GM20431 (cell line): ENCODE measurements around the gene HK2.

Experiments used
- in situ Hi-C: fragments of 300-500 bp; cut with MseI, MboI; formaldehyde crosslinking; loops from one replicate; pipeline ENCODE4 v1.15.0; 2020; ENCODE audit warnings: low sequenced_read_pairs; ENCODE audit not compliant: unreplicated experiment

The HK2 gene

DNA sequence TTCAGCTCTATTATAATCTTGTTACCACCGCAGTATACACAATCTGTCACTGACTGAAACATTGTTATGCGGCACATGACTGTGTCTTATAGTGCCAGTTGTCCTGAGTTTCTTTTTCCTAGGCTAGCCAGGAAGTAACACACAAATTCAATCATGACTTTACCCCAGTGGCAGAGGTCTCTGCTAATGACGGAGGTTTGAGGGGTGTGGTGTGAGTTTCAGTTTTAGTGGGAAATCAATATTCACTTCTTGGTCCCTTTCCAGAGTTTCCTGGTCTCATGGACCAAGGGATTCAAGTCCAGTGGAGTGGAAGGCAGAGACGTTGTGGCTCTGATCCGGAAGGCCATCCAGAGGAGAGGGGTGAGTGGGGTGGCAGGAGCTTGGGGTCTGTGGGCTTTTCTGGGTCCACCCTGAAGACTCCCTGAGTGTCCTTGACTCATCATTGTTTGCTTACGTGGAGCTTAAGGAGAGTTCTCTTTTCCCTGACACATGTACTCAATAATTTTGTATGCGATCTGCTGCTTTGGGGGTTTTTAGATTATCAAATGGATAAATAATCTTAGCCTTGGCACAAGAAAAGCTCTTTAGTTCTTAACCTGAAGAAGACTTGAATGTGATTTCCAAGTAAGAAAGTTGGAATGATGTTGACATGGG, 39.2 kb downstream of the HK2 start:
- in situ Hi-C loops = no loop called here

GRCh38 chr2:74873678-74874640, 40.0 kb downstream of the HK2 start:
- in situ Hi-C loops = no loop called here

GRCh38 chr2:74876081-74876886, 42.4 kb downstream of the HK2 start:
- in situ Hi-C loops = loop anchor here (5.0 kb wide), 1 partner anchor 164 kb away; no protein-coding TSS in a partner anchor

GRCh38 chr2:74877376-74877775, 43.4 kb downstream of the HK2 start:
- in situ Hi-C loops = loop anchor here (5.0 kb wide), 1 partner anchor 165 kb away; no protein-coding TSS in a partner anchor

- in situ Hi-C loops = loop anchor here (5.0 kb wide), 1 partner anchor 166 kb away; no protein-coding TSS in a partner anchor
Observed at GRCh38 chr2:74877781-74878433, 44.0 kb downstream of the HK2 start.

DNA sequence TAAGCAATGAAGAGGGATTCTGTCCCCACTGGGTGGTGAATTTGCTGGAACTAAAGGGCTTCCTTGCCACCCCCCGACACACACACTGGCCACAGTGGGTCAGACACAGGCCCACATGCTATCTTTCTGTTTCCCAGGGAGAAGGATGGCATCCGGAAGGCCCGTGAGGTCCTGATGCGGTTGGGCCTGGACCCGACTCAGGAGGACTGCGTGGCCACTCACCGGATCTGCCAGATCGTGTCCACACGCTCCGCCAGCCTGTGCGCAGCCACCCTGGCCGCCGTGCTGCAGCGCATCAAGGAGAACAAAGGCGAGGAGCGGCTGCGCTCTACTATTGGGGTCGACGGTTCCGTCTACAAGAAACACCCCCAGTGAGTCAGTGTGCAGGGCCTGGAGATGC, 44.6 kb downstream of the HK2 start:
- in situ Hi-C loops = loop anchor here (5.0 kb wide), 1 partner anchor 166 kb away; no protein-coding TSS in a partner anchor

- in situ Hi-C loops = no loop called here
Observed at GRCh38 chr2:74880054-74880728, 46.3 kb downstream of the HK2 start.

DNA sequence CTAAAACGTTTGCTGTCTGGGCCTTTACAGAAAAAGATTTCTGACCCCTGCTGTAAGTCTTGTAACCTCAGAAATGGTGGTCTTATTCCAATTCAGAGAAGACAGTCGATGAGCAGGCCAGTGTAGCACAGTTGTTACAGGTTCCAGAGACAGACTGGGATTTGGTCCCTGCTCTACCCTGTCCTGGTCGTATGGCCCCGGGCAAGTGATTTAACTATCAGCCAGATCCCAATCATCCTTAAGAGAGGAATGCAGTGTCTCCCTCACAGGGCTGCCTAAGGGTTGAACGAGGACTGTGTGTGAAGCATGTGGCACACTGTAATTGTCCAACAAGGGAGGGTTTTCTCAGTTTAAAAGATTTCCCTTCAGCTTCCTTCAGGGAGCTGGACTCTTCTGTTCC, 47.2 kb downstream of the HK2 start:
- in situ Hi-C loops = no loop called here

DNA sequence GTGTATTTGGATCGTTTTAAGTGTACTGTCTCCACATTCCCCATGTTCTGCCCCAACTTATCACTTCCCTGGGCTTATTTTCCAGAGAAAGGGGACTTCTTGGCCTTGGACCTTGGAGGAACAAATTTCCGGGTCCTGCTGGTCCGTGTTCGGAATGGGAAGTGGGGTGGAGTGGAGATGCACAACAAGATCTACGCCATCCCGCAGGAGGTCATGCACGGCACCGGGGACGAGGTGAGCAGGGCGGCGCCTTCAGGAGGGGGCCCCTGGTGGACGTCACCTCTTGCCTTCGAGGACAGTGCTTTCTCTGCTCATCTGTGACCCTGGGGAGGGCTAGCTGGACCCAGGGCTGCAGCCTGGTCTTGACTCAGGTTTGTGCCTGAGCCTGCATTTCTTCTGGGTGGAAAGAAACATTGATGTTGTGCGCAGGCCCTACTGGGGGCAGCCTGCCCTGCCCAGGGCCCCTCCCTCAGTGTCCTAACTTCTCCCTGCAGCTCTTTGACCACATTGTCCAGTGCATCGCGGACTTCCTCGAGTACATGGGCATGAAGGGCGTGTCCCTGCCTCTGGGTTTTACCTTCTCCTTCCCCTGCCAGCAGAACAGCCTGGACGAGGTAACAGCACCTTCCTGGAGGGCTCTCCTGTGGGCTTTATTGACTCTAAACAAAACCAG, 47.8 kb downstream of the HK2 start:
- in situ Hi-C loops = no loop called here

DNA sequence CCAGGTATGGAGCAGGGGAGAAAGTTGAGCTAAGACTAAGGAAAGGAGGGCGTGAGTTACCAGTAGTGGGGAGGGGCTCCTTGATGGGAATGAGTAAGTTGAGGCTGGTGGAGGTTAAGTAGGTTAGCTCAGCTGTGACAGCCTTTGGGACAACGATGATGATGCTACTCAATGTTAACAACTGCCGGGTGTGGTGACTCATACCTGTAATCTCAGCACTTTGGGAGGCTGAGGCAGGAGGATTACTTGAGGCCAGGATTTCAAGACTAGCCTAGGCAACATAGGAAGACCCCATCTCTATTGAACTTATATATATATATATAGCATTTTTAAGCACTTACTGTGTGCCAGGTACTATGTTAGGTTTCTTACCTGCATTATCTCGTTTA, 48.4 kb downstream of the HK2 start:
- in situ Hi-C loops = no loop called here

- in situ Hi-C loops = no loop called here
Observed at GRCh38 chr2:74883011-74883410, 49.1 kb downstream of the HK2 start.

DNA sequence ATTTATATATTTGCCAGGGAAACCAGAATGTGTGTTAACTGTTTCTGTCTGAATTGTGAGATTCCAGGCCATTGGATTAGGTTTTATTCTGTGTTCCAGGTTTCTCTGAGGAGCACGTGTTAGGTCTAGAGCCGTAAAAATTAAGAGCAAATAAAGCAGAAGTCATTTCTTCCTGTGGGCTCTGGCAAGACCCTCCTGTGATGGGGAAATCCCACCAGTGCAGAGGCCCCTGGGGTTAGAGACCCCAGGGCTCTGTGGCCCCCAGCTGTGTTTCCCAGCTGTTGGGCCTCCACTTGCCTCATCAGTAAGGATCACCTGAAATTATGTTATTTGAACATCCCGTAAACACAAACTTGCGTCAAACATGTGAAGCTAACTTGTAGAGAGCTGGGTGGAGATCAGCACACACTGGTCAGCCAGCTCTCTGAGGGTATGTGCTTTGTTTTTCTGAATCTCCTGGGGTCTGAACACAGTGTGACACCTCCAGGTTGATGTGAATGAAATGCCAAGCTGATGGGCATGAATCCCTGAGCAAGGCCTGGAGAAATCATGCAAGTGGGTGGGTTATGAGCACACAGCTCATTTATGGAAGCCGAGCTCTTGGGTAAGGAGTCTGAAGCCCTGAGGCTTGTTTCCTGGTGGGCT, 50.3 kb downstream of the HK2 start:
- in situ Hi-C loops = no loop called here

DNA sequence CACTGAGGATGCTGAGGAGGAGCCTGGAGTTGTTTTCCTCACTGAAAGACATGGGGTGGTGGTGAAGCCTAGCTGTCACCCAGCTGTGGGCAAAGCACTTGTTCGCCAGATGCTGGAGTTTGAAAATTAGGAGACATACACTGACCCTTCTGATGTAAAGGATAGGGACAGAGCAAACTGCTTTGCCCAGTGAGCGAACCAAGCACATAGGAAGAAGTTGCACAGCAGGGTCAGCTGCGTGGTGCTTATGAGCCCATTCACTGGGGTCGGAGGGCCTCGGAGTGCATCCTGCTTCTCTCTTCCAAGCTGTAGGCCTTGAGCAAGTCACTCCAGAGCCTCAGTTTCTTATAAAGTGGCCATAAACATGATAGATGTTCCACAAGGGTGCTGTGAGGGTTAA, 50.9 kb downstream of the HK2 start:
- in situ Hi-C loops = no loop called here

DNA sequence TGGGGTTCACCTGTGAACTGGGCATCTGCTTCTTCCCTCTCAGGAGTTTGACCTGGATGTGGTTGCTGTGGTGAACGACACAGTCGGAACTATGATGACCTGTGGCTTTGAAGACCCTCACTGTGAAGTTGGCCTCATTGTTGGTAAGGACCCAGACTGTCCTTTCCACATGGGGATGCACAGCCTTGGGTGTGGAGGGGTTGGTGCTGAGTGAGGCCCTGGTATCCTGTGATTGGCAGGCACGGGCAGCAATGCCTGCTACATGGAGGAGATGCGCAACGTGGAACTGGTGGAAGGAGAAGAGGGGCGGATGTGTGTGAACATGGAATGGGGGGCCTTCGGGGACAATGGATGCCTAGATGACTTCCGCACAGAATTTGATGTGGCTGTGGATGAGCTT, 52.3 kb downstream of the HK2 start:
- in situ Hi-C loops = no loop called here

GRCh38 chr2:74886811-74887210, 52.9 kb downstream of the HK2 start:
- in situ Hi-C loops = no loop called here

GRCh38 chr2:74887445-74887951, 53.6 kb downstream of the HK2 start:
- in situ Hi-C loops = no loop called here

- in situ Hi-C loops = no loop called here
Observed at GRCh38 chr2:74887960-74888700, 54.2 kb downstream of the HK2 start.
